Measurements from ENCODE around the gene GALK2.
"Not testable (repeated sequence)": the region's sequence is repeated elsewhere in the genome, so short reads cannot be mapped to it uniquely, and the experiment has no call there.

GALK2 gene

DNA sequence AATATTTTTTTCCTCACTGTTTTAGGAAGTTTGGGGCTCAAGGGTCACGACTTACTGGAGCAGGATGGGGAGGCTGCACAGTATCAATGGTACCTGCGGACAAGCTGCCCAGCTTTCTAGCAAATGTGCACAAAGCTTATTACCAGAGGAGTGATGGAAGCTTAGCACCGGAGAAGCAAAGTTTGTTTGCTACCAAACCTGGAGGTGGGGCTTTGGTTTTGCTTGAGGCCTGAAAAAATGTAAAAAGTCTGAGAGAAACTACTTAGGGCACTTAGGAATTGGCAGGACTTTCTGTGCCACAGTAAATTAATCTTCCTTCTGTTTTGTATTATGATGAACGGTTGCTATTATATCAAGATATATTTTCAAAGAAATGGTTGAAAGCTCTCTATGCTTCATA lies 157.9 kb downstream of the GALK2 start:
- TF ChIP-seq, protein P1, sequence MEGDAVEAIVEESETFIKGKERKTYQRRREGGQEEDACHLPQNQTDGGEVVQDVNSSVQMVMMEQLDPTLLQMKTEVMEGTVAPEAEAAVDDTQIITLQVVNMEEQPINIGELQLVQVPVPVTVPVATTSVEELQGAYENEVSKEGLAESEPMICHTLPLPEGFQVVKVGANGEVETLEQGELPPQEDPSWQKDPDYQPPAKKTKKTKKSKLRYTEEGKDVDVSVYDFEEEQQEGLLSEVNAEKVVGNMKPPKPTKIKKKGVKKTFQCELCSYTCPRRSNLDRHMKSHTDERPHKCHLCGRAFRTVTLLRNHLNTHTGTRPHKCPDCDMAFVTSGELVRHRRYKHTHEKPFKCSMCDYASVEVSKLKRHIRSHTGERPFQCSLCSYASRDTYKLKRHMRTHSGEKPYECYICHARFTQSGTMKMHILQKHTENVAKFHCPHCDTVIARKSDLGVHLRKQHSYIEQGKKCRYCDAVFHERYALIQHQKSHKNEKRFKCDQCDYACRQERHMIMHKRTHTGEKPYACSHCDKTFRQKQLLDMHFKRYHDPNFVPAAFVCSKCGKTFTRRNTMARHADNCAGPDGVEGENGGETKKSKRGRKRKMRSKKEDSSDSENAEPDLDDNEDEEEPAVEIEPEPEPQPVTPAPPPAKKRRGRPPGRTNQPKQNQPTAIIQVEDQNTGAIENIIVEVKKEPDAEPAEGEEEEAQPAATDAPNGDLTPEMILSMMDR (IDR thresholded peaks at IDR 0.05; ENCODE audit: borderline replicate concordance, insufficient read depth, low read depth, low read length) = no peak
- no peak overlapping the region for H3K4me3 ChIP-seq (ENCODE audit: low read depth, low read length)

DNA sequence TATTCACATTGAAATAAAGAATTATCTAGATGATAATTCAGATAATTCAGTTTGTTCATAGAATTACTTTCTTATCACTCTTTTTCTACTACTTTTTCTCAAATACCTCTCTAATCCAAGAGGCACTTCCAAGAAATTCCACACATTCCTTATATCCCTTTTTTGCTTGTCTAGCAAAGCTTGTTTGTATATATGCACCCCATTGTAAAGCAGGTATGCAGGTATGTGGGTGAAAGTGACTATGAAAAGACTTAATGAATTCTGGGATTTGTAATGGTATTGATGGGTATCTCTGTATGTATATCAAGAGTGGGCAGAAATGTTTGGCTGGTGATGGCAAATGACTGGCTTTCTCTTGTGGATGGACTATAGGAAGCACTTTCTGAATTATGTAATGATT lies 158.9 kb downstream of the GALK2 start:
- TF ChIP-seq, protein P1 (IDR thresholded peaks at IDR 0.05; ENCODE audit: borderline replicate concordance, insufficient read depth, low read depth, low read length) = no peak
- no peak overlapping the region for H3K4me3 ChIP-seq (ENCODE audit: low read depth, low read length)

GRCh38 chr15:49330166-49330565 lies 160.1 kb downstream of the GALK2 start:
- TF ChIP-seq, protein P1 (IDR thresholded peaks at IDR 0.05; ENCODE audit: borderline replicate concordance, insufficient read depth, low read depth, low read length) = no peak
- no peak overlapping the region for H3K4me3 ChIP-seq (ENCODE audit: low read depth, low read length)

DNA sequence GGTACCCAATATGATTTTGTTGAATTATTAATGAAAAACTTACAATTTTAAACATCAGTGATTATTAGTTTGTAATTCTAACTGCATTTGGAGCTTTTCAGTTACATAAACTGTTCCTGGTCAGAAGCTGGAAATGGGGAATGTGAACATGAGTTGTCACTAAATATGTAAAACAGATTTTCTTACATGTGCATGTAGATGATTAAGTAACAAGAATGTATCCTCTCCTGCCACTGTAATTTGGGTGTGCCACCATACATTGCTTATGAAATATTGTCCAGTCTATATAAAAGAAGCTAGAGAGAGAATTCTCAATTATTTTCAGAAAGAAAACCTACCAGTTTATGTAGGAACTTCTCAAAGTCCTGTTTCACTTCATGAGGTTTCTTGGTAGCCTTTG lies 161.4 kb downstream of the GALK2 start:
- no peak overlapping the region for H3K4me3 ChIP-seq (ENCODE audit: low read depth, low read length)
- TF ChIP-seq, protein P1 (IDR thresholded peaks at IDR 0.05; ENCODE audit: borderline replicate concordance, insufficient read depth, low read depth, low read length) = no peak

GRCh38 chr15:49331951-49332350 lies 161.9 kb downstream of the GALK2 start:
- H3K4me3 ChIP-seq (ENCODE audit: low read depth, low read length) = no peak overlapping the region
- TF ChIP-seq, protein P1 (IDR thresholded peaks at IDR 0.05; ENCODE audit: borderline replicate concordance, insufficient read depth, low read depth, low read length) = no peak

DNA sequence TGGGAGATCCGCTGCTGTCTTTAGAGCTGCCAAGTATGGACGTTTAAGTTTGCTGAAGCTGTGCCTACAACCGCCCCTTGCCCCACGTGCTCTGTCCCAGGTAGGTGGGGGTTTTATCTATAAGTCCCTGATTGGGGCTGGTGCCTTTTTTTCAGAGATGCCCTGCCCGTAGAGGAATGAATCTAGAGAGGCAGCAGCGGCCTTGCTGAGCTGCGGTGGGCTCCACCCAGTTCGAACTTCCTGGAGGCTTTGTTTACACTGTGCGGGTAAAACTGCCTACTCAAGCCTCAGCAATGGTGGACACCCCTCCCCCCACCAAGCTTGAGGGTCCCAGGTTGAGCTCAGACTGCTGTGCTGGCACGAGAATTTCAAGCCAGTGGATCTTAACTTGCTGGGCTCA lies 169.6 kb downstream of the GALK2 start:
- H3K4me3 ChIP-seq (ENCODE audit: low read depth, low read length) = no peak overlapping the region
- TF ChIP-seq, protein P1 (IDR thresholded peaks at IDR 0.05; ENCODE audit: borderline replicate concordance, insufficient read depth, low read depth, low read length) = no peak

DNA sequence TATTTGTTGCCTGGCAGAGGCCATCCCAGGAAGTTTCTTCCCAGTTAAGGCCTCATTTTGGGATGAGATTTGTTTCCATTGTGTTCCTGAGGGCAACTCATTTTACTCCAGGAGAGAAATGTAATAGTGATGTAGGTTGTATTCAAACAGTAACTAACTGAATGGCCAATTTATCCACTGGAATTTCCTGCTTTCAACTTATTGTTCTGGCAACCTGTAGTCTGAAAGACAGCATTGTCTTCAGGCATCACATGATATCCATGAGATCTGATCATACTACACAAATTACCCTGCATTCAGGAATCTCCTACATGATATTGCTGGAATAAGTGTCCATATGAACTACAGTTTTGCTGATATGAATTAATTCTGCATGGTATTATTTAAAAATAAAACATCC lies 173.5 kb downstream of the GALK2 start:
- TF ChIP-seq, protein P1 (IDR thresholded peaks at IDR 0.05; ENCODE audit: borderline replicate concordance, insufficient read depth, low read depth, low read length) = no peak
- no peak overlapping the region for H3K4me3 ChIP-seq (ENCODE audit: low read depth, low read length)

GRCh38 chr15:49354439-49354838 lies 184.4 kb downstream of the GALK2 start:
- H3K4me3 ChIP-seq (ENCODE audit: low read depth, low read length) = not testable (repeated sequence)
